ENCODE results near the gene MBP.

Gene MBP

DNA sequence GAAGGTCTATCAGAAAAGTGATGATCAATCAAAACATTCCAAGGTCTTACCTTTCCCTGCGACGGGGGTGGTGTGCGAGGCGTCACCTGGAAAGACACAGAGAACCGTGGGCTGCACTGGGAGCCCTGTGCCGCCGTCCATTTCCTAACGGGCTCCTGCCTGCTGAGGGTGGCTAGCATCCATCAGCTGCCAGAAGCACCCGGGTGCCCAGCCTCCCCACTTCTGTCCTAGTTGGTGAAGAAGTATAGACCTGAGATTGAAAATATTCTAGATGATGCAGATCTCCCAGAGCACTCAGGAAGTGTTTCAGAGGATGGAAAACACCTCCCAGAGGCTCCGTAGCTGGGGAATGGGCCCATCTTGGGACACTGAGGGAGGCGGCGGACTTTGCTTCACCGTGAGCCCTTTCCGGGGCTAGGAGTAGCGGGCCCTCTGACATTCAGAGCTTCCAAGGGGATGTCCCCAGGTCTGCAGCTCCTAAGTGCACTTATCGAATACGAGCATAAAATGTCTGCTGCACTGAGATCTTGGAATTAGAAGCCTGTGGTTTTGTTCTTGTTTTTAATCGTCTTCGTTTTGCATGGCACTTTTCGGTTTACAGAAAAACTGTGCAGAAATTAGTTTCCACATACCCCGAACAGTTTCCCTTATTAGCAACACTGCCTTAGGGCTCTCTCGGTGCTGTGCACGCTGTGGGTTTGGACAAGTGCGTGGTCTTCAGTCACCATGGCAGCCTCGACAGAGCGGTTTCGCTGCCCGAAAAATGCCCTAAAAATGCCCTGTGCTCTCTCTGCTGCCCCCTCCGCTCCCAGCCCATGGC is 143.5 kb downstream of the MBP start:
- H3K79me2 ChIP-seq (ENCODE audit: insufficient read depth, low read length): no peaks in the 10 kb centered on the region
- TF ChIP-seq, protein P1, sequence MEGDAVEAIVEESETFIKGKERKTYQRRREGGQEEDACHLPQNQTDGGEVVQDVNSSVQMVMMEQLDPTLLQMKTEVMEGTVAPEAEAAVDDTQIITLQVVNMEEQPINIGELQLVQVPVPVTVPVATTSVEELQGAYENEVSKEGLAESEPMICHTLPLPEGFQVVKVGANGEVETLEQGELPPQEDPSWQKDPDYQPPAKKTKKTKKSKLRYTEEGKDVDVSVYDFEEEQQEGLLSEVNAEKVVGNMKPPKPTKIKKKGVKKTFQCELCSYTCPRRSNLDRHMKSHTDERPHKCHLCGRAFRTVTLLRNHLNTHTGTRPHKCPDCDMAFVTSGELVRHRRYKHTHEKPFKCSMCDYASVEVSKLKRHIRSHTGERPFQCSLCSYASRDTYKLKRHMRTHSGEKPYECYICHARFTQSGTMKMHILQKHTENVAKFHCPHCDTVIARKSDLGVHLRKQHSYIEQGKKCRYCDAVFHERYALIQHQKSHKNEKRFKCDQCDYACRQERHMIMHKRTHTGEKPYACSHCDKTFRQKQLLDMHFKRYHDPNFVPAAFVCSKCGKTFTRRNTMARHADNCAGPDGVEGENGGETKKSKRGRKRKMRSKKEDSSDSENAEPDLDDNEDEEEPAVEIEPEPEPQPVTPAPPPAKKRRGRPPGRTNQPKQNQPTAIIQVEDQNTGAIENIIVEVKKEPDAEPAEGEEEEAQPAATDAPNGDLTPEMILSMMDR (IDR thresholded peaks at IDR 0.05; ENCODE audit: low read length): no peak
- no peak for TF ChIP-seq EZH2 (IDR thresholded peaks at IDR 0.05; ENCODE audit: borderline replicate concordance, low read length)

DNA sequence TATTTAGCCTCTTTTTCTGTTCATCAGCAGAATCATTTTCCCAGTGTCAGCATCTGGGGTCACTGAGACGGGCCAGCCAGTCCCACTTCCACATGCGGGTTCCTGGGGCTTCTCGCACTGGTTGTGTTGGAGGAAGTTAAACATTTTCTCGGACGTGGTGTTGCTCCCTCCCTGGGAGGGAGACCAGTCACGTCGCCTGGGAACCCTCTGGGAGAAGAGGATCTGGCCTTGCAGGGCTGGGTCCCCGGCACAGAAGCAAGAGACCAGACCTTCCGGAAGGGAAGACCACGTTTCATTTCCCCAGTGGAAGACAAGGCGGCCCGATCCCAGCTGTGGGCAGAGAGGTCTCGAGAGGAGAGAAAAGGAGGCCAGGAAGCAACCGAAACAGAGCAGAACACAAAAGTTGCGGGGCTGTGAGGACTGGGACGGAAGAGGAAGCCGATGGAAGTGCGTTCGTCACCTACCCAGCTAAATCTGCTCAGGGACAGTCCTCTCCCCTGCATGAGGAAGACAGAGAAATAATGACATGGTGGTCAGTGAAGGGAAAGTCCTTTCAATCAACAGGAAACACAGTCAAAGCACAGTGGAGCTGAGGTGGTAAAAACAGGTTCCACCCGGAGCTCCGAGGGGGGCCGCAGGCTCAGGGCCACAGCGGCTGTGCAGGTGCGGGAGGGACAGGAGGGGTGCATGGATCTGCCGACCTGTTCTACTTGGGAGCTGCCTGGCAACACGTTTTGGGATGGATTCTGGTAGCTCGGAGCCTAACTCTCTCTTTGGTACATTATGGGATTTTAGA is 144.4 kb downstream of the MBP start:
- no peak overlapping the region for H2AFZ ChIP-seq (ENCODE audit: low read length)
- TF ChIP-seq, protein P1 (IDR thresholded peaks at IDR 0.05; ENCODE audit: low read length): no peak
- TF ChIP-seq EZH2 (IDR thresholded peaks at IDR 0.05; ENCODE audit: borderline replicate concordance, low read length): no peak
- no peak overlapping the region; the same call in 1 of the 2 replicates for H3K4me2 ChIP-seq (ENCODE audit: low read length)
- H3K36me3 ChIP-seq (ENCODE audit: insufficient read depth, low read length): peaks cover 32% of the 10 kb centered on the region
- H3K27ac ChIP-seq (ENCODE audit: low read depth, low read length, poor library complexity, severe bottlenecking): no peak overlapping the region
- peaks cover 45% of the 10 kb centered on the region for H3K4me1 ChIP-seq (ENCODE audit: insufficient read depth, low read length, severe bottlenecking)
- no peak overlapping the region for H3K4me3 ChIP-seq (ENCODE audit: low read depth, low read length, poor library complexity, severe bottlenecking)
- H4K20me1 ChIP-seq (ENCODE audit: insufficient read depth, low read length): no peaks in the 10 kb centered on the region
- no peaks in the 10 kb centered on the region for H3K9me3 ChIP-seq (ENCODE audit: low read length)
- H3K9ac ChIP-seq (ENCODE audit: low read length): no peak overlapping the region
- no peaks in the 10 kb centered on the region for H3K9me2 ChIP-seq (ENCODE audit: low read depth, low read length)
- H3F3A ChIP-seq (ENCODE audit: insufficient read depth, low read length): no peaks in the 10 kb centered on the region
- no peaks in the 10 kb centered on the region for H3K79me2 ChIP-seq (ENCODE audit: insufficient read depth, low read length)
- H3K27me3 ChIP-seq (ENCODE audit: insufficient read depth, low read length): no peaks in the 10 kb centered on the region

More for the DNA sequence above, 143.5 kb downstream of the MBP start:
- Histone ChIP-seq H3K4me1 (ENCODE audit: insufficient read depth, low read length, severe bottlenecking) (peaks cover 40% of the 10 kb centered on the region), H3K4me3 (ENCODE audit: low read depth, low read length, poor library complexity, severe bottlenecking) (no peak overlapping the region), H4K20me1 (ENCODE audit: insufficient read depth, low read length) (no peaks in the 10 kb centered on the region), H3K9me2 (ENCODE audit: low read depth, low read length) (no peaks in the 10 kb centered on the region), H3K9ac (ENCODE audit: low read length) (no peak overlapping the region), H3F3A (ENCODE audit: insufficient read depth, low read length) (no peaks in the 10 kb centered on the region), H3K9me3 (ENCODE audit: low read length) (no peaks in the 10 kb centered on the region), H3K4me2 (ENCODE audit: low read length) (no peak overlapping the region; the same call in 1 of the 2 replicates), H3K36me3 (ENCODE audit: insufficient read depth, low read length) (peaks cover 26% of the 10 kb centered on the region), H2AFZ (ENCODE audit: low read length) (no peak overlapping the region), H3K27me3 (ENCODE audit: insufficient read depth, low read length) (no peaks in the 10 kb centered on the region), H3K27ac (ENCODE audit: low read depth, low read length, poor library complexity, severe bottlenecking) (no peak overlapping the region)

DNA sequence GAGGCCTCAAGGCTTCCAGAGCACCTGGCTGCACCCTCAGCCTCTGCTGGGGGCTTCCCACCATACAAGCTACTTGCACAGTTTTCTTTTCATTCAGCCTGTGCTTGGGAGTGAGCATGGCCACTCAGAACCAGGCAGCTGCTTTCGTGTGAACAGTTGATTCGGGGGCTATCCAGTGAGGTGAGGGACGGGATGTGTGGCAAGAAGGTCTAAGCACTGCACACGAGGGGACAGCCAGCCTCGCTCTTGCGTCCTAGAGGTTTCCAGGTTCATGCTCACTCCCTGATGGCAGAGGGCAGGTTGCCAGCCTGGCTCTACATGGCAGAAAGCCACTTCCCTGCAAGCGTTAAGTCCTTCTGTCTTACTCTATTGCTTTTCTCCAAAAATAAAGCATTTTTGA is 146.2 kb downstream of the MBP start:
- Histone ChIP-seq H3K4me1 (ENCODE audit: insufficient read depth, low read length, severe bottlenecking) (peaks cover 60% of the 10 kb centered on the region), H3K9me2 (ENCODE audit: low read depth, low read length) (no peaks in the 10 kb centered on the region)

More for the DNA sequence above, 146.2 kb downstream of the MBP start:
- Histone ChIP-seq H3K9me3 (ENCODE audit: low read length) (no peaks in the 10 kb centered on the region), H3K36me3 (ENCODE audit: insufficient read depth, low read length) (peaks cover 48% of the 10 kb centered on the region), H3K4me2 (ENCODE audit: low read length) (no peak overlapping the region), H3K27ac (ENCODE audit: low read depth, low read length, poor library complexity, severe bottlenecking) (no peak overlapping the region), H3K4me3 (ENCODE audit: low read depth, low read length, poor library complexity, severe bottlenecking) (no peak overlapping the region), H4K20me1 (ENCODE audit: insufficient read depth, low read length) (no peaks in the 10 kb centered on the region), H2AFZ (ENCODE audit: low read length) (no peak overlapping the region), H3K27me3 (ENCODE audit: insufficient read depth, low read length) (no peaks in the 10 kb centered on the region), H3K79me2 (ENCODE audit: insufficient read depth, low read length) (no peaks in the 10 kb centered on the region), H3F3A (ENCODE audit: insufficient read depth, low read length) (no peaks in the 10 kb centered on the region), H3K9ac (ENCODE audit: low read length) (no peak overlapping the region)
- no peak for TF ChIP-seq EZH2 (IDR thresholded peaks at IDR 0.05; ENCODE audit: borderline replicate concordance, low read length)
- TF ChIP-seq, protein P1 (IDR thresholded peaks at IDR 0.05; ENCODE audit: low read length): no peak
